ENCODE results near the gene MIA. TPM values are rescaled to one million over a fixed set of nuclear protein-coding genes. Genes with fewer than 3 reads are reported as not detected.
"Not testable (repeated sequence)": the region's sequence is repeated elsewhere in the genome, so short reads cannot be mapped to it uniquely, and the experiment has no call there.

MIA gene
- total RNA-seq, 1 experiment from 2014 or later = 0.75 TPM

- no peak for DNase-seq (ENCODE audit: low spot score)
- no peaks in the 10 kb centered on the region for H3K27me3 ChIP-seq (replicated peaks; ENCODE audit: insufficient read depth, low read depth, low read length, poor library complexity)
- POLR2A ChIA-PET (ENCODE audit: low non-redundant PET) = no interaction called here
- intact Hi-C loops (cut with micrococcal nuclease; ENCODE audit: unreplicated experiment) = no loop called here
- no peak overlapping the region for H3K4me3 ChIP-seq (ENCODE audit: low read depth, low read length, poor library complexity, severe bottlenecking)
- CTCF ChIA-PET = no interaction called here
- BruUV-seq (replicated peaks) = no TSS peak
- no peaks in the 10 kb centered on the region for H3K9me3 ChIP-seq (ENCODE audit: low read depth, low read length, poor library complexity, severe bottlenecking)
- no peaks in the 10 kb centered on the region for H3K36me3 ChIP-seq (ENCODE audit: insufficient read depth, low read length, poor library complexity, severe bottlenecking)
- no peak overlapping the region for H3K27ac ChIP-seq (ENCODE audit: low read depth, low read length, poor library complexity, severe bottlenecking)
- no peak for TF ChIP-seq EZH2 (IDR thresholded peaks at IDR 0.05; ENCODE audit: borderline replicate concordance, low read depth, low read length, poor library complexity, severe bottlenecking)
- TF ChIP-seq, protein P1, sequence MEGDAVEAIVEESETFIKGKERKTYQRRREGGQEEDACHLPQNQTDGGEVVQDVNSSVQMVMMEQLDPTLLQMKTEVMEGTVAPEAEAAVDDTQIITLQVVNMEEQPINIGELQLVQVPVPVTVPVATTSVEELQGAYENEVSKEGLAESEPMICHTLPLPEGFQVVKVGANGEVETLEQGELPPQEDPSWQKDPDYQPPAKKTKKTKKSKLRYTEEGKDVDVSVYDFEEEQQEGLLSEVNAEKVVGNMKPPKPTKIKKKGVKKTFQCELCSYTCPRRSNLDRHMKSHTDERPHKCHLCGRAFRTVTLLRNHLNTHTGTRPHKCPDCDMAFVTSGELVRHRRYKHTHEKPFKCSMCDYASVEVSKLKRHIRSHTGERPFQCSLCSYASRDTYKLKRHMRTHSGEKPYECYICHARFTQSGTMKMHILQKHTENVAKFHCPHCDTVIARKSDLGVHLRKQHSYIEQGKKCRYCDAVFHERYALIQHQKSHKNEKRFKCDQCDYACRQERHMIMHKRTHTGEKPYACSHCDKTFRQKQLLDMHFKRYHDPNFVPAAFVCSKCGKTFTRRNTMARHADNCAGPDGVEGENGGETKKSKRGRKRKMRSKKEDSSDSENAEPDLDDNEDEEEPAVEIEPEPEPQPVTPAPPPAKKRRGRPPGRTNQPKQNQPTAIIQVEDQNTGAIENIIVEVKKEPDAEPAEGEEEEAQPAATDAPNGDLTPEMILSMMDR (conservative IDR thresholded peaks at IDR 0.05; ENCODE audit: low read depth, low read length) = no peak
- H3K4me1 ChIP-seq (ENCODE audit: insufficient read depth, low read length, poor library complexity, severe bottlenecking) = peaks cover 12% of the 10 kb centered on the region
Measured at GRCh38 chr19:40780582-40780981, 5.3 kb downstream of the MIA start.

GRCh38 chr19:40781140-40781539, 5.8 kb downstream of the MIA start:
- no peak for TF ChIP-seq EZH2 (IDR thresholded peaks at IDR 0.05; ENCODE audit: borderline replicate concordance, low read depth, low read length, poor library complexity, severe bottlenecking)
- TF ChIP-seq, protein P1 (conservative IDR thresholded peaks at IDR 0.05; ENCODE audit: low read depth, low read length) = no peak
- Histone ChIP-seq H3K36me3 (ENCODE audit: insufficient read depth, low read length, poor library complexity, severe bottlenecking) (no peaks in the 10 kb centered on the region), H3K4me1 (ENCODE audit: insufficient read depth, low read length, poor library complexity, severe bottlenecking) (peaks cover 12% of the 10 kb centered on the region), H3K4me3 (ENCODE audit: low read depth, low read length, poor library complexity, severe bottlenecking) (no peak overlapping the region), H3K27me3 (replicated peaks; ENCODE audit: insufficient read depth, low read depth, low read length, poor library complexity) (no peaks in the 10 kb centered on the region), H3K9me3 (ENCODE audit: low read depth, low read length, poor library complexity, severe bottlenecking) (no peaks in the 10 kb centered on the region), H3K27ac (ENCODE audit: low read depth, low read length, poor library complexity, severe bottlenecking) (no peak overlapping the region)
- DNase-seq (ENCODE audit: low spot score) = no peak
- CTCF ChIA-PET = no interaction called here
- intact Hi-C loops (cut with micrococcal nuclease; ENCODE audit: unreplicated experiment) = no loop called here
- POLR2A ChIA-PET (ENCODE audit: low non-redundant PET) = no interaction called here
- no TSS peak for BruUV-seq (replicated peaks)

GRCh38 chr19:40783711-40784110, 8.4 kb downstream of the MIA start:
- BruUV-seq (replicated peaks) = no TSS peak
- no peaks in the 10 kb centered on the region for H3K36me3 ChIP-seq (ENCODE audit: insufficient read depth, low read length, poor library complexity, severe bottlenecking)
- no peak for DNase-seq (ENCODE audit: low spot score)
- no peaks in the 10 kb centered on the region for H3K9me3 ChIP-seq (ENCODE audit: low read depth, low read length, poor library complexity, severe bottlenecking)
- H3K4me3 ChIP-seq (ENCODE audit: low read depth, low read length, poor library complexity, severe bottlenecking) = no peak overlapping the region
- peaks cover 4% of the 10 kb centered on the region for H3K4me1 ChIP-seq (ENCODE audit: insufficient read depth, low read length, poor library complexity, severe bottlenecking)
- ChIA-PET POLR2A (ENCODE audit: low non-redundant PET) (no interaction called here), CTCF (no interaction called here)
- no peak overlapping the region for H3K27ac ChIP-seq (ENCODE audit: low read depth, low read length, poor library complexity, severe bottlenecking)
- TF ChIP-seq, protein P1 (conservative IDR thresholded peaks at IDR 0.05; ENCODE audit: low read depth, low read length) = no peak
- TF ChIP-seq EZH2 (IDR thresholded peaks at IDR 0.05; ENCODE audit: borderline replicate concordance, low read depth, low read length, poor library complexity, severe bottlenecking) = no peak
- H3K27me3 ChIP-seq (replicated peaks; ENCODE audit: insufficient read depth, low read depth, low read length, poor library complexity) = no peaks in the 10 kb centered on the region
- intact Hi-C loops (cut with micrococcal nuclease; ENCODE audit: unreplicated experiment) = no loop called here

DNA sequence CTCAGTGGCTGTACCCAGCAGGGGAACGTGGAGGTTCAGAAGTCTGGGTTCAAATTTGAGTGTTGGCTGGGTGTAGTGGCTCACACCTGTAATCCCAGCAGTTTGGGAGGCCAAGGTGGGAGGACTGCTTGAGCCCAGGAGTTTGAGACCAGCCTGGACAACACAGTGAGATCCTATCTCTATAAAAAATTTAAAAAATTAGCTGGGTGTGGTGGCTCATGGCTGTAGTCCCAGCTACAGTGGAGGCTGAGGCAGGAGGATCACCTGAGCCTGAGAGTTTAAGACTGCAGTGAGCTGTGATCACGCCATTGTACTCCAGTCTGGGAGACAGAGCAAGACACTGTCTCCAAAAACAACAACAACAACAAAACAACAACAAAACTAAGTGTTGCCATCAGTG, 8.8 kb downstream of the MIA start:
- POLR2A ChIA-PET (ENCODE audit: low non-redundant PET); H3K27ac ChIP-seq (ENCODE audit: low read depth, low read length, poor library complexity, severe bottlenecking); CTCF ChIA-PET; intact Hi-C loops (cut with micrococcal nuclease; ENCODE audit: unreplicated experiment); H3K4me3 ChIP-seq (ENCODE audit: low read depth, low read length, poor library complexity, severe bottlenecking); BruUV-seq (replicated peaks); DNase-seq (ENCODE audit: low spot score); H3K4me1 ChIP-seq (ENCODE audit: insufficient read depth, low read length, poor library complexity, severe bottlenecking); H3K36me3 ChIP-seq (ENCODE audit: insufficient read depth, low read length, poor library complexity, severe bottlenecking); H3K27me3 ChIP-seq (replicated peaks; ENCODE audit: insufficient read depth, low read depth, low read length, poor library complexity); H3K9me3 ChIP-seq (ENCODE audit: low read depth, low read length, poor library complexity, severe bottlenecking): not testable (repeated sequence)
